GM23248 (cell line): ENCODE measurements around the gene CAPN2. TPM values are rescaled to one million over a fixed set of nuclear protein-coding genes. Genes with fewer than 3 reads are reported as not detected.
A peak's percentile ranks its signal among the peaks of the same experiment; 100 is the strongest.

ENCODE experiments used
- DNase-seq: peaks from one replicate; pipeline ENCODE4 v3.0.0-alpha.2; 2015
- H2AFZ ChIP-seq: fragments of 200-600 bp; sonication (generic); 2 replicates; pipeline ENCODE4 v1.6.1; 2016; ENCODE audit warnings: antibody characterized with exemption
- H3F3A ChIP-seq: fragments of 200-600 bp; sonication (generic); 2 replicates; pipeline ENCODE4 v1.6.1; 2016; ENCODE audit warnings: mild to moderate bottlenecking, antibody characterized with exemption, mixed run types; ENCODE audit not compliant: insufficient read depth
- H3K27ac ChIP-seq: fragments of 200-600 bp; sonication (generic); 2 replicates; pipeline ENCODE4 v1.5.1; 2016; ENCODE audit warnings: mild to moderate bottlenecking
- H3K27me3 ChIP-seq: fragments of 200-600 bp; sonication (generic); replicated peaks from 2 replicates; pipeline ENCODE4 v1.6.1; 2016; ENCODE audit warnings: mild to moderate bottlenecking; ENCODE audit not compliant: insufficient read depth
- H3K36me3 ChIP-seq: fragments of 200-600 bp; sonication (generic); 2 replicates; pipeline ENCODE4 v1.6.1; 2016; ENCODE audit warnings: low read depth, mild to moderate bottlenecking
- H3K4me1 ChIP-seq: fragments of 200-600 bp; sonication (generic); 2 replicates; pipeline ENCODE4 v1.6.1; 2016; ENCODE audit warnings: mild to moderate bottlenecking; ENCODE audit not compliant: insufficient read depth
- H3K4me2 ChIP-seq: fragments of 200-600 bp; sonication (generic); one replicate; pipeline ENCODE4 v1.6.1; 2016; ENCODE audit warnings: mild to moderate bottlenecking; ENCODE audit not compliant: unreplicated experiment
- H3K4me3 ChIP-seq: fragments of 200-600 bp; sonication (generic); 2 replicates; pipeline ENCODE4 v1.5.1; 2016; ENCODE audit warnings: mild to moderate bottlenecking
- H3K79me2 ChIP-seq: fragments of 200-600 bp; sonication (generic); 2 replicates; pipeline ENCODE4 v1.6.1; 2016; ENCODE audit warnings: mild to moderate bottlenecking; ENCODE audit not compliant: insufficient read depth
- H3K9ac ChIP-seq: fragments of 200-600 bp; sonication (generic); 2 replicates; pipeline ENCODE4 v1.6.1; 2016; ENCODE audit warnings: mild to moderate bottlenecking
- H3K9me2 ChIP-seq: fragments of 200-600 bp; sonication (generic); 2 replicates; pipeline ENCODE4 v1.6.1; 2016; ENCODE audit warnings: mixed run types, mild to moderate bottlenecking, moderate library complexity; ENCODE audit not compliant: insufficient read depth
- H3K9me3 ChIP-seq: fragments of 200-600 bp; sonication (generic); one replicate; pipeline ENCODE4 v1.6.1; 2017; ENCODE audit warnings: low read depth
- H4K20me1 ChIP-seq: fragments of 200-600 bp; sonication (generic); 2 replicates; pipeline ENCODE4 v1.6.0; 2016; ENCODE audit not compliant: insufficient read depth
- EZH2 ChIP-seq: fragments of 200-600 bp; sonication (generic); IDR thresholded peaks from 2 replicates; pipeline ENCODE4 v1.6.1; 2018; ENCODE audit warnings: antibody characterized with exemption, mild to moderate bottlenecking; ENCODE audit not compliant: insufficient read depth, poor library complexity, severe bottlenecking
- EZH2phosphoT487 ChIP-seq: fragments of 200-600 bp; sonication (generic); IDR thresholded peaks from 2 replicates; pipeline ENCODE4 v1.6.1; 2018; ENCODE audit warnings: antibody characterized with exemption, moderate library complexity, mild to moderate bottlenecking, low read depth; ENCODE audit not compliant: insufficient read depth
- WGBS, 2 experiments: methylation state at CpG; one replicate each; pipeline ENCODE4 v1.1.6; 2015 to 2017; ENCODE audit warnings: low lambda C conversion rate in 2 of 2, low coverage in 1 of 2; ENCODE audit errors: missing lambda C conversion rate in 2 of 2; 5-methylcytosine and 5-hydroxymethylcytosine counted together
- in situ Hi-C: fragments of 300-500 bp; cut with MboI; formaldehyde crosslinking; loops from 2 replicates; pipeline ENCODE4 v1.15.0; 2020
- polyA plus RNA-seq: library from polyadenylated mRNA; unstranded; fragments of >200 nt; fragmentation: Nextera tagmentation; extraction: Ambion mirVana; gene quantifications from 2 replicates; pipeline ENCODE4 v1.2.1, GENCODE V29; 2016
- total RNA-seq: library from RNA; depleted of rRNA; stranded (reverse); fragments of >200 nt; shearing (Covaris generic); gene quantifications from 2 replicates; pipeline ENCODE4 v1.2.3, GENCODE V29; 2014

CAPN2 gene
- total and polyA plus RNA-seq, 2 experiments from 2014 or later = 214 to 261 TPM

- WGBS, 2 experiments = 77 to 80% methylated on average over 15 of the region's 15 CpGs
- no peak for DNase-seq
- Histone ChIP-seq H3K27me3 (no peaks in the 10 kb centered on the region), H3K4me2 (peak overlapping the region; percentile 81), H3K4me3 (peak overlapping the region; percentile 89), H3K79me2 (peaks cover 50% of the 10 kb centered on the region), H4K20me1 (peaks cover 4% of the 10 kb centered on the region; the same call in 1 of the 2 replicates), H3K4me1 (peaks cover 50% of the 10 kb centered on the region), H3F3A (peaks cover 64% of the 10 kb centered on the region), H3K27ac (peak overlapping the region; percentile 87), H3K9me3 (no peaks in the 10 kb centered on the region), H3K9ac (peak overlapping the region; percentile 97), H3K36me3 (no peaks in the 10 kb centered on the region), H2AFZ (peak overlapping the region; percentile 75), H3K9me2 (no peaks in the 10 kb centered on the region)
- in situ Hi-C loops = no loop called here
- TF ChIP-seq EZH2phosphoT487 (no peak), EZH2 (no peak)
Measured at GRCh38 chr1:223711747-223712193, 569 bp upstream of the CAPN2 start.

DNA sequence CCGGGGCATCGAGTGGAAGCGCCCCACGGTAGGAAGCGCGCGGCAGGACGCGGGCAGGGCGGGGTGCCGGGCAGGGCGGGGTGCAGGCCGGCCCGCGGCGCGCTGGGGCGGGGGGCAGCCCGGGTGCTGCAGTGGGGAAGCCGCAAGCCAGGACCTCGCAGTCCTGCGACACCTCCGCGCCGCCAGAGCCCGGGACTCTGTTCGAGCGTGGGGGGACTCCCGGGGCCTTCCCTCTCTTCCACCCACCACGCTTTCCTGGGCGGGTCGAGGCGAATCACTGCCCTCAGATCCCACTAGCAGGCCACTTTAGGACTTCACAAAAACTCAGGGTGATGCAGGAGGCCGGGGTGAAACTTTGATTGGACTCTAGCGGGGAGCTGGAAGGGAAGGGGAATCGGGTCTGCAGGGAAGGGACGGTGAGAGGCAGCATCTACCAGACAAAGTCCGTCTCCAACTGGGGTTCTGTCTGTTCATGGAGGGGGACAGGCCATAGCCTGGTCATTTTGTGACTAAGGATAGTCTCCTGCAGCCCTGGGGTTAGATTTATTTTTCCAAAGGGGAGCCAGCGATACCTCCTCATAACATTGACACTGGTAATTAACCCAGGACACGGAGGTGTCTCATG, 623 bp downstream of the CAPN2 start:
- Histone ChIP-seq H3K79me2 (peaks cover 62% of the 10 kb centered on the region), H3K4me3 (peak overlapping the region; percentile 89), H3K4me2 (peak overlapping the region; percentile 98), H3K27me3 (no peaks in the 10 kb centered on the region), H2AFZ (peak overlapping the region; percentile 54), H3K9ac (peak overlapping the region; percentile 97), H3F3A (peaks cover 66% of the 10 kb centered on the region), H3K9me2 (no peaks in the 10 kb centered on the region), H3K9me3 (no peaks in the 10 kb centered on the region), H3K4me1 (peaks cover 51% of the 10 kb centered on the region), H3K36me3 (no peaks in the 10 kb centered on the region), H4K20me1 (peaks cover 4% of the 10 kb centered on the region; the same call in 1 of the 2 replicates), H3K27ac (peak overlapping the region; percentile 87)
- TF ChIP-seq EZH2phosphoT487 (no peak), EZH2 (no peak)
- WGBS, 2 experiments = 2% methylated on average over 11 to 21 of the region's 40 CpGs
- DNase-seq = peak; percentile 58
- in situ Hi-C loops = no loop called here

DNA sequence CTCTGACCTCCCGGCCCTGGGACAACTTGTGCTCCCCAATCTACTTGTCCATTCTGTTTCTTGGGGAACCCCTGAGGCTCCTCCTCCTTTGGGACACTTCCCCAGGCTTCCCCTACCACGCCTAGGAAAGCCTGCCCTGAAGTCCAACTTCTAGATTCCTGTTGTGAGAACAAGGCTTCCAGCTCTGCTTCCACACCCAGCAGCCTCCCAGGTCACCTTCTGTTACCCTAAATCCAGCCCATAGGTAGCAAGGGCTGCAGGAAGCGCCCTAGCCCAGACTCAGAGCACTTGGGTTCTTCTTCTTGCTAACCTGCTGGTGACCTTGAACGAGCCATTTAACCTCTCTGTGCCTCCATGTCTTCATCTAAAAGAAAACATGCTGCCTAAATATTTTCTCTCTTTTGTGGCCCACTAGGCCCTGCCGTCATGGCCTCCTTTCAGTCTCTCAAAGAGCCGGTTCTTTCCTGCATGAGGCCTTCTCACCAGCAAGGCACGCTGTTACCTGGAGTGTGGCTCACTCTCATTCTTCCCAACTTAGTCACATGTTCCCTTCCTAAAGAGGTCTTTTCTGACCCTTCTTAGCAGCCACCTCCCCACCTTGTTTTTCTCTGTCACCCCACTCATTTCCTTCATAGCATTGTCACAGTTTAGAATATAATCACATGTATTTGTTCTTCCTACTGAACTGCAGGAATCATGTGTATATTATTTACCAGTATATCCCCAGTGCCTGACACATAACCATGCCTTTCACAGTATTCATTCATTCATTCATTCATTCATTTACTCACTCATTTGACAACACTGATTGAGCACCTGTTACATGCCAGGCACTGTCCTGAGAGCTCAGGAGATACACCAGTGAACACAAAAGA, 1.4 kb downstream of the CAPN2 start:
- peaks cover 3% of the 10 kb centered on the region; the same call in 1 of the 2 replicates for H3K36me3 ChIP-seq
- peak overlapping the region; percentile 87 for H3K27ac ChIP-seq
- peak overlapping the region; percentile 97 for H3K9ac ChIP-seq
- H3K79me2 ChIP-seq = peaks cover 70% of the 10 kb centered on the region
- no peaks in the 10 kb centered on the region for H3K9me2 ChIP-seq
- H3K27me3 ChIP-seq = no peaks in the 10 kb centered on the region
- H3K4me1 ChIP-seq = peaks cover 51% of the 10 kb centered on the region
- peaks cover 66% of the 10 kb centered on the region for H3F3A ChIP-seq
- H2AFZ ChIP-seq = no peak overlapping the region
- H4K20me1 ChIP-seq = peaks cover 4% of the 10 kb centered on the region; the same call in 1 of the 2 replicates
- in situ Hi-C loops = no loop called here
- peak; percentile 37 for DNase-seq
- peak overlapping the region; percentile 98 for H3K4me2 ChIP-seq
- WGBS, 2 experiments = 13 to 15% methylated on average over 7 of the region's 7 CpGs
- no peak for TF ChIP-seq EZH2
- TF ChIP-seq EZH2phosphoT487 = no peak
- H3K9me3 ChIP-seq = no peaks in the 10 kb centered on the region
- H3K4me3 ChIP-seq = peak overlapping the region; percentile 89

- no peaks in the 10 kb centered on the region for H3K27me3 ChIP-seq
- H3K4me1 ChIP-seq = peaks cover 55% of the 10 kb centered on the region
- peak overlapping the region; percentile 98 for H3K4me2 ChIP-seq
- peak overlapping the region; percentile 89 for H3K4me3 ChIP-seq
- no peaks in the 10 kb centered on the region for H3K9me2 ChIP-seq
- peaks cover 8% of the 10 kb centered on the region for H3K36me3 ChIP-seq
- H3F3A ChIP-seq = peaks cover 69% of the 10 kb centered on the region
- peaks cover 4% of the 10 kb centered on the region; the same call in 1 of the 2 replicates for H4K20me1 ChIP-seq
- DNase-seq = no peak
- peaks cover 76% of the 10 kb centered on the region for H3K79me2 ChIP-seq
- H3K9ac ChIP-seq = peak overlapping the region; percentile 97
- TF ChIP-seq EZH2phosphoT487 (no peak), EZH2 (no peak)
- no peak overlapping the region for H2AFZ ChIP-seq
- WGBS, 2 experiments = 94 to 100% methylated on average over 2 of the region's 2 CpGs
- no peaks in the 10 kb centered on the region for H3K9me3 ChIP-seq
- H3K27ac ChIP-seq = peak overlapping the region; percentile 87
- in situ Hi-C loops = no loop called here
Measured at GRCh38 chr1:223714421-223714724, 2.0 kb downstream of the CAPN2 start.
